PC-3 (cell line): ENCODE results near the gene STK39.

ENCODE experiments used
- EZH2 ChIP-seq: fragments of 300-600 bp; sonication (generic); IDR thresholded peaks from one replicate; pipeline ENCODE4 v1.6.1; 2017; ENCODE audit warnings: antibody characterized with exemption, mild to moderate bottlenecking, low read length; ENCODE audit not compliant: unreplicated experiment
- TF ChIP-seq, protein P1 (sequence below): fragments of 300-600 bp; sonication (generic); conservative IDR thresholded peaks from 2 replicates; pipeline ENCODE4 v1.5.1; 2017; ENCODE audit warnings: antibody characterized with exemption, low read depth, mild to moderate bottlenecking, low read length

DNA sequence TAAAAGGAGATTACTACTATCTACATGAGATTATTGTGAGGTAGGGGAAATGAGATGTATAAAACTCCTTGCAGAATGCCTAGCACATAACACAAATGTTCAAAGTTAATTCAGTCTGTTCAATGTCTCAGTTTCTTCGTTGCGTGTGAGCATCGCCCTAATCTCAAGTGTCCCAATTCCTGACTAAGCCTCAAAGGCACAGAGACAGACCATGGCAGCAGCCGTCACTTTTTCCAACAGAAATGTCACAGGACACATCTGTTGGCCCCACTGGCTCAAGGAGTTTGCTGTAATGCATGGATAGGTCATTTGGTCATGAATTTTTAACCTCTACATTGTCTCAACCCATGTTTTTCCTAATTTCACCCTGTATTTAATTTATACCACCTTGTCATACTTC lies 75.3 kb downstream of the STK39 start:
- TF ChIP-seq, protein P1, sequence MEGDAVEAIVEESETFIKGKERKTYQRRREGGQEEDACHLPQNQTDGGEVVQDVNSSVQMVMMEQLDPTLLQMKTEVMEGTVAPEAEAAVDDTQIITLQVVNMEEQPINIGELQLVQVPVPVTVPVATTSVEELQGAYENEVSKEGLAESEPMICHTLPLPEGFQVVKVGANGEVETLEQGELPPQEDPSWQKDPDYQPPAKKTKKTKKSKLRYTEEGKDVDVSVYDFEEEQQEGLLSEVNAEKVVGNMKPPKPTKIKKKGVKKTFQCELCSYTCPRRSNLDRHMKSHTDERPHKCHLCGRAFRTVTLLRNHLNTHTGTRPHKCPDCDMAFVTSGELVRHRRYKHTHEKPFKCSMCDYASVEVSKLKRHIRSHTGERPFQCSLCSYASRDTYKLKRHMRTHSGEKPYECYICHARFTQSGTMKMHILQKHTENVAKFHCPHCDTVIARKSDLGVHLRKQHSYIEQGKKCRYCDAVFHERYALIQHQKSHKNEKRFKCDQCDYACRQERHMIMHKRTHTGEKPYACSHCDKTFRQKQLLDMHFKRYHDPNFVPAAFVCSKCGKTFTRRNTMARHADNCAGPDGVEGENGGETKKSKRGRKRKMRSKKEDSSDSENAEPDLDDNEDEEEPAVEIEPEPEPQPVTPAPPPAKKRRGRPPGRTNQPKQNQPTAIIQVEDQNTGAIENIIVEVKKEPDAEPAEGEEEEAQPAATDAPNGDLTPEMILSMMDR = no peak
- no peak for TF ChIP-seq EZH2
